Activated CD4-positive, alpha-beta T cell treated with anti-CD3 and anti-CD28 coated beads, Interleukin-2, Interleukin-6, amounts not matched to agents 100 ng/mL and 50 ng/mL, durations not matched to agents 16 hours and 8 hours (primary cell): ENCODE results near the gene PSMD13.

Source experiments
- DNase-seq: peaks from one replicate; pipeline ENCODE4 v3.0.0-alpha.2; 2020

The PSMD13 gene

GRCh38 chr11:252666-253065, 15.9 kb downstream of the PSMD13 start:
- no peak for DNase-seq

- DNase-seq: no peak
Measured at GRCh38 chr11:253160-253885, 16.5 kb downstream of the PSMD13 start.

GRCh38 chr11:253886-254270, 17.1 kb downstream of the PSMD13 start:
- no peak for DNase-seq

- DNase-seq: no peak
Measured at GRCh38 chr11:255176-255575, 18.4 kb downstream of the PSMD13 start.

GRCh38 chr11:255816-256215, 19.0 kb downstream of the PSMD13 start:
- no peak for DNase-seq

- DNase-seq: no peak
Measured at GRCh38 chr11:256952-257737, 20.4 kb downstream of the PSMD13 start.

GRCh38 chr11:257766-258493, 21.2 kb downstream of the PSMD13 start:
- DNase-seq: no peak

GRCh38 chr11:259413-259812, 22.6 kb downstream of the PSMD13 start:
- DNase-seq: no peak

GRCh38 chr11:261624-262023, 24.8 kb downstream of the PSMD13 start:
- no peak for DNase-seq

- peak; percentile 17 for DNase-seq
Measured at GRCh38 chr11:266676-267439, 30.1 kb downstream of the PSMD13 start.

- DNase-seq: peak; percentile 40
Measured at GRCh38 chr11:267491-267994, 30.8 kb downstream of the PSMD13 start.

- peak; percentile 65 for DNase-seq
Measured at GRCh38 chr11:268716-269145, 32.0 kb downstream of the PSMD13 start.

GRCh38 chr11:269146-269890, 32.5 kb downstream of the PSMD13 start:
- peak; percentile 87 for DNase-seq

GRCh38 chr11:270451-271318, 33.9 kb downstream of the PSMD13 start:
- no peak for DNase-seq

- DNase-seq: no peak
Measured at GRCh38 chr11:271319-271715, 34.5 kb downstream of the PSMD13 start.

- no peak for DNase-seq
Measured at GRCh38 chr11:272195-272930, 35.6 kb downstream of the PSMD13 start.

- no peak for DNase-seq
Measured at GRCh38 chr11:272931-273198, 36.1 kb downstream of the PSMD13 start.

GRCh38 chr11:276219-276618, 39.4 kb downstream of the PSMD13 start:
- DNase-seq: no peak

- no peak for DNase-seq
Measured at GRCh38 chr11:278001-278951, 41.5 kb downstream of the PSMD13 start, which contains the start of gene NLRP6. NLRP6 (plus strand) TSS chr11:278407; CDS start chr11:278570, 163 bp downstream.
